A549 (cell line): ENCODE results near the gene CYP26B1. TPM values are rescaled to one million over a fixed set of nuclear protein-coding genes. Genes with fewer than 3 reads are reported as not detected.

Experiments
- ATAC-seq, 2 experiments: fragments of 200-7000 bp in 1 of 2; fragments of >200 bp in 1 of 2; cut with Nextera tagmentation in 1 of 2; cut with Tn5 transposase in 1 of 2; 3 replicates each; pipeline versions ENCODE4 v1.8.0 to v1.9.1; 2018 to 2020; ENCODE audit warnings: mild to moderate bottlenecking in 1 of 2, moderate library complexity in 1 of 2
- CTCF ChIA-PET: fragments of 300-600 bp; sonication (Branson Sonifier 250); formaldehyde crosslinking; extraction: SDS; loops from one replicate; lab custom pipeline; 2021; ENCODE audit warnings: antibody characterized with exemption, inconsistent platforms; lab: Yijun Ruan, JAX
- POLR2A ChIA-PET: fragments of 350-600 bp; formaldehyde crosslinking; extraction: SDS; loops from one replicate; lab custom pipeline; 2021; ENCODE audit warnings: antibody characterized with exemption, inconsistent platforms; lab: Yijun Ruan, JAX
- DNase-seq, 2 experiments: peaks; one replicate each; pipeline versions ENCODE4 v3.0.0 to v3.0.0-alpha.2; 2011 to 2016; ENCODE audit warnings: low read depth in 1 of 2, low spot score in 1 of 2
- FAIRE-seq: peaks from 2 replicates; lab custom pipeline; 2011; peaks lifted over from hg19 to GRCh38; lab: Jason Lieb, UNC
- H3K27ac ChIP-seq, 2 experiments: fragments of >200 bp; sonication (Bioruptor Twin); formaldehyde crosslinking; 3 replicates each; pipeline ENCODE4 v1.5.1; 2016 to 2017
- H3K4me1 ChIP-seq: fragments of >200 bp; sonication (Bioruptor Twin); formaldehyde crosslinking; 3 replicates; pipeline ENCODE4 v1.6.1; 2016
- H3K4me2 ChIP-seq: fragments of >200 bp; sonication (Bioruptor Twin); formaldehyde crosslinking; 3 replicates; pipeline ENCODE4 v1.6.1; 2016
- H3K4me3 ChIP-seq: fragments of >200 bp; sonication (Bioruptor Twin); formaldehyde crosslinking; 3 replicates; pipeline ENCODE4 v1.5.1; 2016
- H3K9me3 ChIP-seq: fragments of >200 bp; sonication (Bioruptor Twin); formaldehyde crosslinking; 3 replicates; pipeline ENCODE4 v1.6.1; 2016
- CEBPB ChIP-seq, 2 experiments: fragments of >200 bp in 1 of 2; sonication (Bioruptor Twin) in 1 of 2; formaldehyde crosslinking in 1 of 2; IDR thresholded peaks; 2 replicates each; pipeline ENCODE4 v1.6.1; 2012 to 2016
- EHF ChIP-seq: fragments of 250-450 bp; sonication (Bioruptor Pico); IDR thresholded peaks from 2 replicates; pipeline ENCODE4 v1.5.0; 2020; ENCODE audit warnings: mild to moderate bottlenecking
- EHMT2 ChIP-seq: fragments of 200-600 bp; sonication (generic); IDR thresholded peaks from 2 replicates; pipeline ENCODE4 v1.6.1; 2016; ENCODE audit warnings: antibody characterized with exemption, low read depth, mild to moderate bottlenecking, moderate library complexity
- FOSL2 ChIP-seq, 2 experiments: fragments of 450-650 bp in 1 of 2; fragments of >200 bp in 1 of 2; sonication (Bioruptor Twin) in 1 of 2; formaldehyde crosslinking; IDR thresholded peaks; 2 replicates each; pipeline versions ENCODE4 v1.5.0 to v1.6.1; 2016 to 2020; ENCODE audit warnings: mild to moderate bottlenecking in 1 of 2, moderate library complexity in 1 of 2
- HOXA7 ChIP-seq: fragments of 250-450 bp; sonication (Bioruptor Pico); IDR thresholded peaks from 2 replicates; pipeline ENCODE4 v1.5.0; 2020; ENCODE audit warnings: mild to moderate bottlenecking, moderate library complexity
- HOXB13 ChIP-seq: fragments of 250-450 bp; sonication (Bioruptor Pico); IDR thresholded peaks from 2 replicates; pipeline ENCODE4 v1.5.0; 2020; ENCODE audit warnings: low read depth, mild to moderate bottlenecking, moderate library complexity
- HOXB5 ChIP-seq: fragments of 250-450 bp; sonication (Bioruptor Pico); IDR thresholded peaks from 2 replicates; pipeline ENCODE4 v1.5.0; 2020; ENCODE audit warnings: mild to moderate bottlenecking, moderate library complexity
- MAFK ChIP-seq: fragments of 450-650 bp; IDR thresholded peaks from 2 replicates; pipeline ENCODE4 v1.6.1; 2014; ENCODE audit not compliant: partially characterized antibody
- MAZ ChIP-seq: fragments of 150-350 bp; IDR thresholded peaks from 2 replicates; pipeline ENCODE4 v1.6.1; 2014; ENCODE audit warnings: antibody characterized with exemption, low read depth, low read length, borderline replicate concordance
- RAD21 ChIP-seq, 2 experiments: fragments of >200 bp in 1 of 2; sonication (Bioruptor Twin) in 1 of 2; formaldehyde crosslinking in 1 of 2; IDR thresholded peaks in 1 of 2; conservative IDR thresholded peaks in 1 of 2; 2 replicates in 1 of 2; 3 replicates in 1 of 2; pipeline ENCODE4 v1.6.1; 2012 to 2018; ENCODE audit warnings: inconsistent platforms in 1 of 2
- SMC3 ChIP-seq: fragments of >200 bp; sonication (Bioruptor Twin); formaldehyde crosslinking; IDR thresholded peaks from 3 replicates; pipeline ENCODE4 v1.6.1; 2018; ENCODE audit warnings: inconsistent platforms
- SREBF2 ChIP-seq: fragments of 450-650 bp; IDR thresholded peaks from 2 replicates; pipeline ENCODE4 v1.6.1; 2014; ENCODE audit warnings: mild to moderate bottlenecking, moderate library complexity
- WGBS: methylation state at CpG from one replicate; pipeline ENCODE4 v1.1.6; 2017; ENCODE audit errors: missing lambda C conversion rate; 5-methylcytosine and 5-hydroxymethylcytosine counted together
- polyA plus RNA-seq, 4 experiments: library from polyadenylated mRNA; depleted of rRNA in 3 of 4; stranded (reverse); fragments of >200 nt; fragmentation: RNase III in 1 of 4; extraction: RNeasy Plus Mini Kit Qiagen cat#74134 plus additional on column Dnase treatment in 1 of 4; gene quantifications; 2 replicates in 3 of 4; 3 replicates in 1 of 4; pipeline ENCODE4 v1.2.3, GENCODE V29; 2011 to 2017
- TF ChIP-seq, protein P1 (sequence below): fragments of >200 bp; sonication (Bioruptor Twin); formaldehyde crosslinking; IDR thresholded peaks from 3 replicates; pipeline ENCODE4 v1.5.1; 2016
- TF ChIP-seq, protein P2 (sequence below): IDR thresholded peaks from 2 replicates; pipeline ENCODE4 v1.6.1; 2012
- TF ChIP-seq, protein P3 (sequence below): fragments of 250-450 bp; sonication (Bioruptor Pico); IDR thresholded peaks from 2 replicates; pipeline ENCODE4 v1.5.0; 2020; ENCODE audit warnings: low read depth, mild to moderate bottlenecking, moderate library complexity
- TF ChIP-seq, protein P4 (sequence below): fragments of 200-600 bp; sonication (generic); IDR thresholded peaks from 2 replicates; pipeline ENCODE4 v1.6.1; 2016; ENCODE audit warnings: antibody characterized with exemption, mild to moderate bottlenecking, moderate library complexity
- TF ChIP-seq, protein P5 (sequence below): fragments of 250-450 bp; sonication (Bioruptor Pico); IDR thresholded peaks from 2 replicates; pipeline ENCODE4 v1.5.0; 2021; ENCODE audit warnings: mild to moderate bottlenecking, moderate library complexity, borderline replicate concordance

CYP26B1 gene
- polyA plus RNA-seq, 2 of the 4 experiments (the other 2 are of a cell fraction) = 9.7 to 13.6 TPM

GRCh38 chr2:72137498-72138010 is 10.1 kb downstream of the CYP26B1 start:
- peak; percentile 64 to 88 for DNase-seq
- 26% methylated on average over 8 of the region's 10 CpGs for WGBS
- peak overlapping the region in 1 of 2 experiments; percentile 63; a peak in 3 of 6 replicates for H3K27ac ChIP-seq
- ChIA-PET CTCF (interaction anchor here (0.5 to 4.5 kb wide), 60 partner anchors 10 to 610 kb away, joined by 3 to 37 read pairs (median 4); partner anchors contain the start of gene CYP26B1), POLR2A (no interaction called here)
- FAIRE-seq = no peak
- ATAC-seq = peak; percentile 70 to 91
- no peak for TF ChIP-seq MAFK
- 0 out of 2 replicates have a peak, but pooled peaks have one; percentile 30 for TF ChIP-seq MAZ
- TF ChIP-seq, protein P1, sequence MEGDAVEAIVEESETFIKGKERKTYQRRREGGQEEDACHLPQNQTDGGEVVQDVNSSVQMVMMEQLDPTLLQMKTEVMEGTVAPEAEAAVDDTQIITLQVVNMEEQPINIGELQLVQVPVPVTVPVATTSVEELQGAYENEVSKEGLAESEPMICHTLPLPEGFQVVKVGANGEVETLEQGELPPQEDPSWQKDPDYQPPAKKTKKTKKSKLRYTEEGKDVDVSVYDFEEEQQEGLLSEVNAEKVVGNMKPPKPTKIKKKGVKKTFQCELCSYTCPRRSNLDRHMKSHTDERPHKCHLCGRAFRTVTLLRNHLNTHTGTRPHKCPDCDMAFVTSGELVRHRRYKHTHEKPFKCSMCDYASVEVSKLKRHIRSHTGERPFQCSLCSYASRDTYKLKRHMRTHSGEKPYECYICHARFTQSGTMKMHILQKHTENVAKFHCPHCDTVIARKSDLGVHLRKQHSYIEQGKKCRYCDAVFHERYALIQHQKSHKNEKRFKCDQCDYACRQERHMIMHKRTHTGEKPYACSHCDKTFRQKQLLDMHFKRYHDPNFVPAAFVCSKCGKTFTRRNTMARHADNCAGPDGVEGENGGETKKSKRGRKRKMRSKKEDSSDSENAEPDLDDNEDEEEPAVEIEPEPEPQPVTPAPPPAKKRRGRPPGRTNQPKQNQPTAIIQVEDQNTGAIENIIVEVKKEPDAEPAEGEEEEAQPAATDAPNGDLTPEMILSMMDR = peak; percentile 98
- peak; percentile 93 for TF ChIP-seq SMC3
- peak; percentile 77 to 81 for TF ChIP-seq RAD21 (conservative IDR thresholded peaks at IDR 0.05 in 1 of 2, IDR thresholded peaks at IDR 0.05 in 1 of 2)
- TF ChIP-seq, all 56 proteins: peak for 4
- Histone ChIP-seq H3K9me3 (no peaks in the 10 kb centered on the region), H3K4me3 (no peak overlapping the region), H3K4me1 (peaks cover 27% of the 10 kb centered on the region), H3K4me2 (peak overlapping the region; percentile 66)

DNA sequence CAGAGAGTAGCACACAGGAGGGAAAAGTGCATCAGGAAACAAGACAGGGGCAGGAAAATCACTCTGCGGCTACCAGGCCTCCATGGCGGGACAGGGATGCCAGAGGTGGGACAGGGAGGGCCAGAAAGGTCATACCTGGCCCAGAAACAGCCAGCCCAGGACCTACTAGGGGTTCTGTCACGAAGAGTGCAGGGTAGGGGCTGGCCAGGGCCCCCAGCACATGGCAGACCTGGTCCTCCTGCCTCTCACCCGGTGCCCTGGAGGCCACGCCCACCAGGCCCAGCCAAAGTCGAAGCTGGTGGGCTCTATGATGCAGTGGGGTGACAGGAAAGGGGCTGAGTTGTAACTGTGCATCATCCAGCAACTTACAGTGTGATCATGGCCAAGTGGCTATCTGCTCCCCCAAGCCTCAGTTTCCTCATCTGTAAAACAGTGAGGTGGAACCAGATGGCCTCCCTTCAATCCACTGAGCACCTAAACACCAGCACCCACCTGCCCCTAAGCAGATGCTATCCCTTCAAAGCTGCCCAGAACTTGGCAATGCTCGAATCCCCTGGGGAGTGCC is 10.6 kb downstream of the CYP26B1 start:
- peak in 1 of 2 experiments; percentile 13; a peak in 3 of 6 replicates for ATAC-seq
- no peak for FAIRE-seq
- ChIA-PET POLR2A (no interaction called here), CTCF (interaction anchor here (0.5 to 4.5 kb wide), 44 partner anchors 9 to 624 kb away, joined by 3 to 37 read pairs (median 5); partner anchors contain the start of gene CYP26B1)
- no peak for DNase-seq
- peak overlapping the region in 1 of 2 experiments; percentile 63; a peak in 3 of 6 replicates for H3K27ac ChIP-seq
- 48% methylated on average over 7 of the region's 7 CpGs for WGBS
- H3K9me3 ChIP-seq = no peaks in the 10 kb centered on the region
- H3K4me3 ChIP-seq = no peak overlapping the region
- 0 out of 3 replicates have a peak overlapping the region, but pooled peaks have one; percentile 66 for H3K4me2 ChIP-seq
- peaks cover 27% of the 10 kb centered on the region for H3K4me1 ChIP-seq
- TF ChIP-seq HOXA7 (CRISPR knock-in tag) (no peak), EHF (CRISPR knock-in tag) (no peak), FOSL2 (IDR thresholded peaks at IDR 0.05) (no peak), FOSL2 (CRISPR knock-in tag; IDR thresholded peaks at IDR 0.05) (no peak), HOXB13 (CRISPR knock-in tag) (no peak), SREBF2 (no peak), EHMT2 (no peak), CEBPB (IDR thresholded peaks at IDR 0.05) (no peak), HOXB5 (no peak)
- TF ChIP-seq, protein P2, sequence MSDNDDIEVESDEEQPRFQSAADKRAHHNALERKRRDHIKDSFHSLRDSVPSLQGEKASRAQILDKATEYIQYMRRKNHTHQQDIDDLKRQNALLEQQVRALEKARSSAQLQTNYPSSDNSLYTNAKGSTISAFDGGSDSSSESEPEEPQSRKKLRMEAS = no peak
- TF ChIP-seq, protein P3, sequence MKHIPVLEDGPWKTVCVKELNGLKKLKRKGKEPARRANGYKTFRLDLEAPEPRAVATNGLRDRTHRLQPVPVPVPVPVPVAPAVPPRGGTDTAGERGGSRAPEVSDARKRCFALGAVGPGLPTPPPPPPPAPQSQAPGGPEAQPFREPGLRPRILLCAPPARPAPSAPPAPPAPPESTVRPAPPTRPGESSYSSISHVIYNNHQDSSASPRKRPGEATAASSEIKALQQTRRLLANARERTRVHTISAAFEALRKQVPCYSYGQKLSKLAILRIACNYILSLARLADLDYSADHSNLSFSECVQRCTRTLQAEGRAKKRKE = no peak
- TF ChIP-seq, protein P4, sequence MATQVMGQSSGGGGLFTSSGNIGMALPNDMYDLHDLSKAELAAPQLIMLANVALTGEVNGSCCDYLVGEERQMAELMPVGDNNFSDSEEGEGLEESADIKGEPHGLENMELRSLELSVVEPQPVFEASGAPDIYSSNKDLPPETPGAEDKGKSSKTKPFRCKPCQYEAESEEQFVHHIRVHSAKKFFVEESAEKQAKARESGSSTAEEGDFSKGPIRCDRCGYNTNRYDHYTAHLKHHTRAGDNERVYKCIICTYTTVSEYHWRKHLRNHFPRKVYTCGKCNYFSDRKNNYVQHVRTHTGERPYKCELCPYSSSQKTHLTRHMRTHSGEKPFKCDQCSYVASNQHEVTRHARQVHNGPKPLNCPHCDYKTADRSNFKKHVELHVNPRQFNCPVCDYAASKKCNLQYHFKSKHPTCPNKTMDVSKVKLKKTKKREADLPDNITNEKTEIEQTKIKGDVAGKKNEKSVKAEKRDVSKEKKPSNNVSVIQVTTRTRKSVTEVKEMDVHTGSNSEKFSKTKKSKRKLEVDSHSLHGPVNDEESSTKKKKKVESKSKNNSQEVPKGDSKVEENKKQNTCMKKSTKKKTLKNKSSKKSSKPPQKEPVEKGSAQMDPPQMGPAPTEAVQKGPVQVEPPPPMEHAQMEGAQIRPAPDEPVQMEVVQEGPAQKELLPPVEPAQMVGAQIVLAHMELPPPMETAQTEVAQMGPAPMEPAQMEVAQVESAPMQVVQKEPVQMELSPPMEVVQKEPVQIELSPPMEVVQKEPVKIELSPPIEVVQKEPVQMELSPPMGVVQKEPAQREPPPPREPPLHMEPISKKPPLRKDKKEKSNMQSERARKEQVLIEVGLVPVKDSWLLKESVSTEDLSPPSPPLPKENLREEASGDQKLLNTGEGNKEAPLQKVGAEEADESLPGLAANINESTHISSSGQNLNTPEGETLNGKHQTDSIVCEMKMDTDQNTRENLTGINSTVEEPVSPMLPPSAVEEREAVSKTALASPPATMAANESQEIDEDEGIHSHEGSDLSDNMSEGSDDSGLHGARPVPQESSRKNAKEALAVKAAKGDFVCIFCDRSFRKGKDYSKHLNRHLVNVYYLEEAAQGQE = no peak
- TF ChIP-seq, protein P5, sequence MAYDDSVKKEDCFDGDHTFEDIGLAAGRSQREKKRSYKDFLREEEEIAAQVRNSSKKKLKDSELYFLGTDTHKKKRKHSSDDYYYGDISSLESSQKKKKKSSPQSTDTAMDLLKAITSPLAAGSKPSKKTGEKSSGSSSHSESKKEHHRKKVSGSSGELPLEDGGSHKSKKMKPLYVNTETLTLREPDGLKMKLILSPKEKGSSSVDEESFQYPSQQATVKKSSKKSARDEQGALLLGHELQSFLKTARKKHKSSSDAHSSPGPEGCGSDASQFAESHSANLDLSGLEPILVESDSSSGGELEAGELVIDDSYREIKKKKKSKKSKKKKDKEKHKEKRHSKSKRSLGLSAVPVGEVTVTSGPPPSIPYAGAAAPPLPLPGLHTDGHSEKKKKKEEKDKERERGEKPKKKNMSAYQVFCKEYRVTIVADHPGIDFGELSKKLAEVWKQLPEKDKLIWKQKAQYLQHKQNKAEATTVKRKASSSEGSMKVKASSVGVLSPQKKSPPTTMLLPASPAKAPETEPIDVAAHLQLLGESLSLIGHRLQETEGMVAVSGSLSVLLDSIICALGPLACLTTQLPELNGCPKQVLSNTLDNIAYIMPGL (CRISPR knock-in tag) = no peak
